ENCODE results near the gene TRUB2. TPM values are rescaled to one million over a fixed set of nuclear protein-coding genes. Genes with fewer than 3 reads are reported as not detected.

Gene TRUB2
- total RNA-seq, 1 donor from 2014 or later: 27.8 TPM

DNA sequence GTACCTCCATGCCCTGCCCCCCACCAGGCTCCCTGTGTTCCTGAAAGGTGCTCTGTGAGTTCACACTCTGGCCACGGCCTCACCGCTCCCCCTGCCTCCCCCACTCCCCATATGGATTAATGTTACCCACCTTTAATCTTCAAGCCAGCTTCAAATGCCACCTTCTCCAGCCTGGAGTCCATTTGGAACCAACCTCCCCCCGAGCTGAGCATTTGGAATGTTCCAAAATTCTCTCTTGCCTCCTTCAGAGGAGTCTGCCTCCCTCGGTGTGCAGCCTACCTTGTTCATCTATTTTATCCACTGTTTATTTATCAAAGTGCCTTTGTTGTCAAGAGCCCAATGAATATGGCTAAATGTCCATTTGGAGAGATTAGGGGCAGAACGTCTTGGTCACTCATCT is 50.7 kb downstream of the TRUB2 start:
- no peak for TF ChIP-seq CTCF (IDR thresholded peaks at IDR 0.05; ENCODE audit: unreplicated experiment)
- H3K4me1 Mint-ChIP-seq: peaks cover 15% of the 10 kb centered on the region
- H3K27ac Mint-ChIP-seq: no peak overlapping the region
- no peak for DNase-seq (ENCODE audit: low spot score in 2 of 2, unreplicated experiment in 2 of 2)
- no peak overlapping the region for H3K4me3 Mint-ChIP-seq
- H3K36me3 Mint-ChIP-seq: peaks cover 22% of the 10 kb centered on the region
- H3K9me3 Mint-ChIP-seq: no peaks in the 10 kb centered on the region
- no peaks in the 10 kb centered on the region for H3K27me3 Mint-ChIP-seq (ENCODE audit: low read depth)

DNA sequence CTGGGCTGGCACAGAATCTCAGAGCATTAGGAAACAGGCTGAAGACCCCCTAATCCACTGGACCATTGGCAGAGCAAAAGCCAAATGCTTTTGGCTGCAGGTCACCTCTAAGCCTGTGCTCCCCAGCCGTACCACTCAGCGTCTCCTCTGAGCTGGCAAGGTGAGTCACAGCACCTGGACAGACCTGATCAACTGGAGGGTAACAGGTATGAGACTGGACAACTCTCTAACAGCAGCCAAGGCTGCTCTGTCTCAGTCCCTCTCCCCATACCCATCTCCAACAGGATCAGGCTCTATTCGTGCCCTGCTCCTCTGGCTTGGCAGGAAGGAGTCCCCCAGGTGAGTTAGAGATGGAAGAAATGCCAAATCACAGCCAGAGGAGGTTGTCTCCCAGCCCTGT is 51.1 kb downstream of the TRUB2 start:
- H3K27me3 Mint-ChIP-seq (ENCODE audit: low read depth): no peaks in the 10 kb centered on the region
- TF ChIP-seq CTCF (IDR thresholded peaks at IDR 0.05; ENCODE audit: unreplicated experiment): no peak
- peaks cover 25% of the 10 kb centered on the region for H3K36me3 Mint-ChIP-seq
- no peak for DNase-seq (ENCODE audit: low spot score in 2 of 2, unreplicated experiment in 2 of 2)
- no peaks in the 10 kb centered on the region for H3K9me3 Mint-ChIP-seq
- peaks cover 15% of the 10 kb centered on the region for H3K4me1 Mint-ChIP-seq
- H3K4me3 Mint-ChIP-seq: no peak overlapping the region
- H3K27ac Mint-ChIP-seq: no peak overlapping the region

- Mint-ChIP-seq H3K27me3 (ENCODE audit: low read depth) (no peaks in the 10 kb centered on the region), H3K4me3 (no peak overlapping the region), H3K9me3 (no peaks in the 10 kb centered on the region), H3K27ac (no peak overlapping the region), H3K4me1 (no peaks in the 10 kb centered on the region), H3K36me3 (peaks cover 42% of the 10 kb centered on the region)
- TF ChIP-seq CTCF (IDR thresholded peaks at IDR 0.05; ENCODE audit: unreplicated experiment): no peak
- no peak for DNase-seq (ENCODE audit: low spot score in 2 of 2, unreplicated experiment in 2 of 2)
Observed at GRCh38 chr9:128266868-128267590, 55.2 kb downstream of the TRUB2 start.

- H3K4me3 Mint-ChIP-seq: no peak overlapping the region
- no peaks in the 10 kb centered on the region for H3K4me1 Mint-ChIP-seq
- H3K9me3 Mint-ChIP-seq: no peaks in the 10 kb centered on the region
- no peak for TF ChIP-seq CTCF (IDR thresholded peaks at IDR 0.05; ENCODE audit: unreplicated experiment)
- H3K27ac Mint-ChIP-seq: no peak overlapping the region
- DNase-seq (ENCODE audit: low spot score in 2 of 2, unreplicated experiment in 2 of 2): no peak
- peaks cover 48% of the 10 kb centered on the region for H3K36me3 Mint-ChIP-seq
- H3K27me3 Mint-ChIP-seq (ENCODE audit: low read depth): no peaks in the 10 kb centered on the region
Observed at GRCh38 chr9:128265348-128265847, 56.8 kb downstream of the TRUB2 start.

DNA sequence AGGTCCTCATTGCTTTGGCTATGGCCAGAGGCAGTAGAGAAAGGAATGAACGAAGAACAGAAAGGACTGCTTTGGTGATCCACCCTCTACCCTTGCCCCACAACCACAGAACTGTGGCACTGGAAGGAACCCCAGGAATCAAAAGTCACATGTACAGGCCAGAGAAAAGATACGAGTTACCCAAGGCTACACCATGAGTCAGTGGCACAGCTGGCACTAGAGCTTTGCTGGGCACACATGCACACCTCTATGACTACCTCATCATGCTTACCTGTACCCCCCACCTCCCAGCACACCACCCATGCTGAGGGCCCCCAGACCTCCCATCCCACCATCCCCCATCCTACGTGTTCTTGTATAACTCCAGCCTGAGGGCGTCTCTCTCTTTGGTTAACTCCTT is 59.6 kb downstream of the TRUB2 start:
- Mint-ChIP-seq H3K9me3 (no peaks in the 10 kb centered on the region), H3K36me3 (peaks cover 52% of the 10 kb centered on the region), H3K27me3 (ENCODE audit: low read depth) (no peaks in the 10 kb centered on the region), H3K4me3 (no peak overlapping the region), H3K27ac (no peak overlapping the region), H3K4me1 (no peaks in the 10 kb centered on the region)
- no peak for DNase-seq (ENCODE audit: low spot score in 2 of 2, unreplicated experiment in 2 of 2)
- TF ChIP-seq CTCF (IDR thresholded peaks at IDR 0.05; ENCODE audit: unreplicated experiment): no peak

All from mesothelial cell of epicardium (in vitro differentiated cells).